ENCODE data around the gene TFAM. TPM values are rescaled to one million over a fixed set of nuclear protein-coding genes. Genes with fewer than 3 reads are reported as not detected.
"Not testable (repeated sequence)": the region's sequence is repeated elsewhere in the genome, so short reads cannot be mapped to it uniquely, and the experiment has no call there.

The TFAM gene
- total RNA-seq, 6 donors from 2014 or later, result 6.3 to 28.1 (median 16.2) TPM

GRCh38 chr10:58424176-58424575 lies 39.0 kb downstream of the TFAM start:
- ATAC-seq (ENCODE audit: low FRiP score in 2 of 2) (no peak), DNase-seq (no peak)
- Histone ChIP-seq H3K9me3 (no peaks in the 10 kb centered on the region), H3K27ac (no peak overlapping the region), H3K4me1 (no peaks in the 10 kb centered on the region), H3K4me3 (no peak overlapping the region), H3K36me3 (no peaks in the 10 kb centered on the region), H3K27me3 (no peaks in the 10 kb centered on the region)
- TF ChIP-seq CTCF (IDR thresholded peaks at IDR 0.05) (no peak), EP300 (IDR thresholded peaks at IDR 0.05) (no peak), POLR2AphosphoS5 (IDR thresholded peaks at IDR 0.05) (no peak), POLR2A (IDR thresholded peaks at IDR 0.05) (no peak)
- 89 to 95% methylated on average over 1 of the region's 1 CpG for WGBS, 2 donors

- 91 to 100% methylated on average over 1 of the region's 1 CpG for WGBS, 2 donors
These were observed 43.2 kb downstream of the TFAM start for GRCh38 chr10:58428436-58428835.

GRCh38 chr10:58431903-58432302 lies 46.7 kb downstream of the TFAM start:
- DNase-seq (no peak), ATAC-seq (ENCODE audit: low FRiP score in 2 of 2) (no peak)
- peaks cover 0 to 8% (median 0%) of the 10 kb centered on the region in 4 donors for H3K4me1 ChIP-seq
- H3K9me3 ChIP-seq, result no peaks in the 10 kb centered on the region
- WGBS, 2 donors, result 73 to 80% methylated on average over 2 of the region's 2 CpGs
- no peak overlapping the region for H3K4me3 ChIP-seq
- no peak overlapping the region for H3K27ac ChIP-seq
- no peaks in the 10 kb centered on the region for H3K27me3 ChIP-seq
- no peak for TF ChIP-seq CTCF (IDR thresholded peaks at IDR 0.05)
- TF ChIP-seq EP300 (IDR thresholded peaks at IDR 0.05), result no peak
- TF ChIP-seq POLR2A (IDR thresholded peaks at IDR 0.05), result no peak
- no peak for TF ChIP-seq POLR2AphosphoS5 (IDR thresholded peaks at IDR 0.05)
- H3K36me3 ChIP-seq, result no peaks in the 10 kb centered on the region

More at GRCh38 chr10:58428436-58428835, 43.2 kb downstream of the TFAM start:
- not testable (repeated sequence) for H3K4me3 ChIP-seq; H3K4me1 ChIP-seq; H3K27me3 ChIP-seq; H3K9me3 ChIP-seq; ATAC-seq (ENCODE audit: low FRiP score in 2 of 2); H3K27ac ChIP-seq; H3K36me3 ChIP-seq; DNase-seq

GRCh38 chr10:58433066-58433465 lies 47.9 kb downstream of the TFAM start:
- Histone ChIP-seq H3K4me1 (peaks cover 0 to 8% (median 0%) of the 10 kb centered on the region in 4 donors), H3K27me3 (no peaks in the 10 kb centered on the region), H3K36me3 (no peaks in the 10 kb centered on the region), H3K9me3 (no peaks in the 10 kb centered on the region), H3K4me3 (no peak overlapping the region), H3K27ac (no peak overlapping the region)
- DNase-seq (no peak), ATAC-seq (ENCODE audit: low FRiP score in 2 of 2) (no peak)
- TF ChIP-seq POLR2A (IDR thresholded peaks at IDR 0.05), result no peak
- WGBS, 2 donors, result 71 to 73% methylated on average over 2 of the region's 2 CpGs

GRCh38 chr10:58433571-58433970 lies 48.4 kb downstream of the TFAM start:
- WGBS, 2 donors, result 79 to 82% methylated on average over 5 of the region's 5 CpGs
- Histone ChIP-seq H3K9me3 (no peaks in the 10 kb centered on the region), H3K27ac (no peak overlapping the region), H3K4me1 (peaks cover 0 to 8% (median 0%) of the 10 kb centered on the region in 4 donors), H3K4me3 (no peak overlapping the region), H3K27me3 (no peaks in the 10 kb centered on the region), H3K36me3 (no peaks in the 10 kb centered on the region)
- no peak for ATAC-seq (ENCODE audit: low FRiP score in 2 of 2)
- no peak for DNase-seq
- TF ChIP-seq EP300 (IDR thresholded peaks at IDR 0.05), result no peak
- no peak for TF ChIP-seq POLR2AphosphoS5 (IDR thresholded peaks at IDR 0.05)
- TF ChIP-seq CTCF (IDR thresholded peaks at IDR 0.05), result no peak
- no peak for TF ChIP-seq POLR2A (IDR thresholded peaks at IDR 0.05)

GRCh38 chr10:58435297-58435985 lies 50.2 kb downstream of the TFAM start:
- H3K4me1 ChIP-seq, result peaks cover 0 to 8% (median 0%) of the 10 kb centered on the region in 4 donors
- ATAC-seq (ENCODE audit: low FRiP score in 2 of 2), result peak; percentile 63 to 75
- no peak for DNase-seq
- H3K4me3 ChIP-seq, result no peak overlapping the region
- peak overlapping the region in 1 of 4 donors; percentile 23 for H3K27ac ChIP-seq
- no peaks in the 10 kb centered on the region for H3K36me3 ChIP-seq
- H3K27me3 ChIP-seq, result no peaks in the 10 kb centered on the region
- no peaks in the 10 kb centered on the region for H3K9me3 ChIP-seq
- TF ChIP-seq CTCF (IDR thresholded peaks at IDR 0.05) (no peak), POLR2A (IDR thresholded peaks at IDR 0.05) (no peak), EP300 (IDR thresholded peaks at IDR 0.05) (no peak), POLR2AphosphoS5 (IDR thresholded peaks at IDR 0.05) (no peak)
- 34% methylated on average over 2 of the region's 2 CpGs for WGBS, 2 donors

All from upper lobe of left lung (tissue), 6 donors.